Measurements from ENCODE around the gene MLLT6.
"Not testable (repeated sequence)": the region's sequence is repeated elsewhere in the genome, so short reads cannot be mapped to it uniquely, and the experiment has no call there.

MLLT6 gene

DNA sequence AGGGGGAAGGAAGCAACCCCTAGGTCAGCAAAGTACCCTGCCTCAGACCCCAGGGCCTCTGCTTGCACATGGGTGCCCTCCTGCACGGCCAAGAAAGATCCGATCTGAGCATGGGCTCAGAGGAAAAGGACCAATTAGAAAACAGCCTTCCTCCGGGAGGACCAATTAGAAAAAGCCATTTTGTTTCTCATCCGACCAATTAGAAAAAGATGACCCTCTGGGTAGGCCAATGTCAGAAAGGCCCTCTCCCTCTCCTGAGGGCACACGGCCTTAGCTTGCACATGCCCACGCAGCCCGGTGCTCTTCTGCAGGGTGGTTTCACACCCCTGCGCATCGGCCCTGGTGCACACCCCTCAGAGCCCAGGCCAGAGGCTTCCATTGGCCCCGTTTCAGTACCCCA, 20.0 kb downstream of the MLLT6 start:
- DNase-seq (ENCODE audit: low read depth in 2 of 3, low spot score in 2 of 3) = no peak

DNA sequence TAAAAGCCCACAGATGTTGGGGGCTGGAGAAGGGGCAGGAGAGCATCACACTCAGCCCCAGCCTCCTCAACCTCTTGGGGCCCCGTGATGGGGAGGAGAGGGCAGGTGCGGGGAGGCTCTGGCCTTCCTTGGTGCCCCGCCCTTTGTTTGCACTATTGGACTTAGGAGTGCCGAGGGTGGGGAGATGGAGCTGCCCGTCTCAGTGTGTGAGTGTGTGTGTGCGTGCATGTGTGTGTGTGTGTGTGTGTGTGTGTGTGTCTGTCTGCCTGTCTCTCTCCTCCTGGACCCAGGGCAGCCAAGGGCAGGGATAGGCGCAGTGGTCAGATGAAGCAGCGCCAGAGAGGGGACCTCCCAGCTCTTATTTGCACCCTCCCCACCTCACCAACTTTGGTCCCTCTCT, 21.1 kb downstream of the MLLT6 start:
- DNase-seq (ENCODE audit: low read depth in 2 of 3, low spot score in 2 of 3) = not testable (repeated sequence)

DNA sequence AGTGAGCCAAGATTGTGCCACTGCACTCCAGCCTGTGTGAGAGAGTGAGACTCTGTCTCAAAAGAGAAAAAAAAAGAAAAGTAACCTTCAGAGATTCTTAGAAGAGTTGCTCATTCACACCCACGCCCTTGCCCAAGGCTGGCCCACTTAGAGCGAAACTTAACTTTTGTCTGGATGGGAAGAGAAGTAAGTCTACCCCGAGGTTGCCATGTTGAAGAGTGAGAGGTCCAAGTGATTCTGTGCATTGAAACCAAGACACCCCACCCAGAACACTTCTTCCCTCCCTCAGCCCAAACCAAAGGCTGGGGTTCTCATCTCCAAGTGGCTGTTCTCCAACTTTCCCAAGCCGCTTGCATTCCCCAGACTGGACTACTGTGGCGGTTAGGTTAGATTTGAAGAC, 22.7 kb downstream of the MLLT6 start:
- DNase-seq (ENCODE audit: low read depth in 2 of 3, low spot score in 2 of 3) = peak in 2 of 3 experiments; percentile 55 to 70

DNA sequence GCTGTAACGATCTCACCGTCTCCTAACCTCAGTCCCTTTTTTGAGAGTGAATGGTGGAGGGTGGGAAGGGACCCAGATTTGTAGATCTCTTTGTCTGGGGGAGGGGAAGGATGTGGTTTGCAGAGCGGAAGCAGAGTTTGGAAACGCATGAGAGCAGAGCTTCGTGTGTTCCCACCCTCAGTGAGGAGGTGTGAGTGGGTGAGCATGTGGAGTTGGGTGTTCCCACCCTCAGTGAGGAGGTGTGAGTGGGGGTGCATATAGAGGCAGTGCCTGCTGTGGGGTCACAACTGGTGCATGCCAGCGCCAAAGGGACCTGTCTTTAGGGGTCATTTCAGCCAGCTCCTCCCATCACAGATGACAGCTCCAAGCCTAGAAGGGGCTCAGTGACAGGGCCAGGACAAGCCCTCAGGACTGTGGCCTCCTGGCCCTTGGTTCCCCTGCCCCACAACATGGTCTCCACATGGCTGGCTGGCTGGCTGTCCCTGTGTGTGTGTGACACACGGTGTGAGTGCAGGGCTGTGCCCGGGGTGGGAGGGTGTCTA, 23.3 kb downstream of the MLLT6 start:
- DNase-seq (ENCODE audit: low read depth in 2 of 3, low spot score in 2 of 3) = peak in 1 of 3 experiments; percentile 31

DNA sequence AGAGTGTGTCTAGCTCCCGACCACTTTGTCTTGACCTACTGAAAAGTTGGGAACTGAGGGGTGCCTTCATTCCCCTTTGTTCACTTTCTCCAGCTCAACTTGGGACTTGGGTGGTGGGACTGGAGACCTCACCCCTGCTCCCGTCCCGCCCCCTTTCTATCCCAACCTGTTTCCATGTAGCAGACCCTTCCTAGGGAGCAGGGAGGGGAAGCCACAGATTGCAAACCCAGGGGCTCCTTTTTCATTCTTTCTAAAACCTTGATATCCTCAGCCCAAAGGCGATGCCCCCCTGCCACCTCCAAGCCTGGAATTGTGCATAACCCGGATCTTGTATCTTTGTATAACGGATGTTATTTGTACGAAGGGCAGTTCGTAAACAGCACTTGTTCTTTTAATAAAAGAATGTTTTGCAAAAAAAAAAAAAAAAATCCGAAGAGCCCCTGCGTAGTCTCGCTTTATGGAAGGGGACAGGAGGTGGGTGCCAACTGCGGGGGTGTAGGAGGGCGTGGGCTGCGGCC, 24.4 kb downstream of the MLLT6 start:
- no peak for DNase-seq (ENCODE audit: low read depth in 2 of 3, low spot score in 2 of 3)

DNA sequence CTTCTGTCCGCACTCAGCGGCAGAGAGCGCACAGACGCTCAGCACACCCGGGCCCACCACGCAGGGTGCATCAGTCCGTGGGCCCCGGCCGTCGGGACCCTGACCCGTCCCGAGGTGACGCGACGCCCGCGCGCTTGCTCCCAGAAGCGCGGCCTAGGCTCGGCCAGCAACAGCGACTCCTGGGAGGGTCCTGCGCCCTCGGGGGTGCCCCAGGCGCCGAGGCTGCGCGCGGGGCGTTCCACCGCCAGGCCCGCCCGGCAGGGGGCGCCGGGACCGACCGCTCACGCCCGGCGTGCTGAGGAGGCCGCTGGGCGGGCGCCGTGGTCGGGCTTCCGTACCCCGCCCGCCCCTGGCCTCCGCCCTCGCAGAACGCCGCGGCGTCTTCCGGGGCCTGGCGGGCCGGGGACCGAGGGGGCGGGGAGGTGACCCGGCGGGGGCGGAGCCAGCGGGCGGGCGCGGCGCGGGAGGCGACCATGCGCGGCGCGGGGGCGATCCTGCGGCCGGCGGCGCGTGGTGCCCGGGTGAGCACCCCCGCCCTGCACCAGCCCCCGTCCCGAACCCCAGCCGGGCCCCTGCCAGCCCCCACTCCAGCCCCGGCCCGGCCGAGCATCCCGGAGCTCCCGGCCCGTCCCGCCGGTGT, 24.9 kb downstream of the MLLT6 start, which contains the start of gene CISD3:
CISD3 (plus strand) TSS at position 456 of the 640 bp plus-strand sequence; CDS start at position 474, 18 bp downstream.
- peak; percentile 70 to 83 (median 71) for DNase-seq (ENCODE audit: low read depth in 2 of 3, low spot score in 2 of 3)

DNA sequence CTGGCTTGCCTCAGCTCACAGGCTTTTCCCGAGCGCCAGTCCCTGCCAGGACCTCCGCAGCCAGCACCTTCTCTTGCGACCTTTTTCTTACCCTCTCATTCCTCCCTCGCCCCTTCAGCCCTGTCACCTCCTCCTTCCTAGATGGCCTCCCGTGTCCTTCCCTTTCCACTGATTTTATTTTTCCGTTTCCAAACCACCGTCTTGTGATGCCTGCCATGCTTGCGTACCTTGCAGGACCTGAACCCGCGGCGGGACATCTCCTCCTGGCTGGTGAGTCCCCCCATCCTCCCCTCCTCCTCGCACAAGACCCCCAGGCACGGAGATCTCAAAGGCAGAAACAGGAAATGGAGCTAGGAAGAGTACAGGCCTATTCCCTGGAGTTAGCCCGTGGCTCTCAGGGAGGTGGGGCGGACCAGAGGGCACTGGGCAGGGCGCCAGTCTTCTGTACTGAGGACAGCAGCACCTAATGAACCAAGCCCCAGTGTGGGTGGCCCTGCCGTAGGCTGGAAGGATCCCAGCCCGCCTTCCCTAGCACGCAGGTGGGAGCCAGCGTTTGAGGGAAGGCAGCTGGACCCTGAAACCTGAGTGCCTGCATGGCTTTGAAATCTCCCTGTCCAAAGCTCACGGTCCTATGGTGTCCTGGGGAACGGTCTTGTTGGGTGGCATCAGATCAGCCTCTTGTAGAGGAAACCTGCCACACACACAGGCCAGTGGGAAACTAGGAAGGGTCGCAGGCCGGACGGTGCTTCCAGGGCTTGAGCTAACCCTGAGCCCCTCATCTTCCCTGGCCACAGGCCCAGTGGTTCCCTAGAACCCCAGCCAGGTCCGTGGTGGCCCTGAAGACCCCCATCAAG, 25.7 kb downstream of the MLLT6 start:
- no peak for DNase-seq (ENCODE audit: low read depth in 2 of 3, low spot score in 2 of 3)

DNA sequence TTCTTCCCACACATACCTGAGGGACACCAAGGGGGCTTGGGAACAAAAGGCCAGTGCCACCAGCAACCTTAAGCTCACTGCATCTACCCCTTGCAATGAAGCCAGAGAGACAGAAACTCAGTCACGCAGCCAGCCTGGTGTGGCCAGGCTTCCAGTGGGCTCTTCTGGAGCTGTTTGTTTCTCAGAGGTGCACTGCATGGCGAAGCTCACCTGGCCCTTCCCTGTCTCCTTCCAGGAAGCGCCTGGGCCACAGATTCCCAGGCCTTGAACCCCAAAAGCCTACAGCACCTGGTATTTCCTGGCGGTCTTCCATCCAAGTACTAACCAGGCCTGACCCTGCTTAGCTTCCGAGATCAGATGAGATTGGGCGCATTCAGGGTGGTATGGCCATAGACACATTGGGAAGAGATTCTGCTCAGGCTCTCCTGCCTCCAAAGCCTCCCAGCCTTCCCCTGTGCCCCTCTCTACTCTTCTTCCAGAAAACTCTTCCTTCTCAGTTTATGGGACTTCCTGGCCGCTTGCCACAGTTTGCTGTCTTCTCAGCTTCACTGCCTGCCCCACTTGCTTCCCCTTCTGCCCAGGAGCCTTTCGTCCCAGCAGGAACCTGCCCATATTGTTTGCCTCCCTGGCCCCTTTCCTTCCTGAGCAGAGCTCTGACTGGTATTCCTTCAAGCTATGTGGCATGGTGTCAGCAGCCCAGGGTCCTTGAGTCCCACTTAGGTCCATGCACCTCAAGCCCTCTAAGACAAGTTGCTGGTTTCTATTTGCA, 26.6 kb downstream of the MLLT6 start:
- no peak for DNase-seq (ENCODE audit: low read depth in 2 of 3, low spot score in 2 of 3)

DNA sequence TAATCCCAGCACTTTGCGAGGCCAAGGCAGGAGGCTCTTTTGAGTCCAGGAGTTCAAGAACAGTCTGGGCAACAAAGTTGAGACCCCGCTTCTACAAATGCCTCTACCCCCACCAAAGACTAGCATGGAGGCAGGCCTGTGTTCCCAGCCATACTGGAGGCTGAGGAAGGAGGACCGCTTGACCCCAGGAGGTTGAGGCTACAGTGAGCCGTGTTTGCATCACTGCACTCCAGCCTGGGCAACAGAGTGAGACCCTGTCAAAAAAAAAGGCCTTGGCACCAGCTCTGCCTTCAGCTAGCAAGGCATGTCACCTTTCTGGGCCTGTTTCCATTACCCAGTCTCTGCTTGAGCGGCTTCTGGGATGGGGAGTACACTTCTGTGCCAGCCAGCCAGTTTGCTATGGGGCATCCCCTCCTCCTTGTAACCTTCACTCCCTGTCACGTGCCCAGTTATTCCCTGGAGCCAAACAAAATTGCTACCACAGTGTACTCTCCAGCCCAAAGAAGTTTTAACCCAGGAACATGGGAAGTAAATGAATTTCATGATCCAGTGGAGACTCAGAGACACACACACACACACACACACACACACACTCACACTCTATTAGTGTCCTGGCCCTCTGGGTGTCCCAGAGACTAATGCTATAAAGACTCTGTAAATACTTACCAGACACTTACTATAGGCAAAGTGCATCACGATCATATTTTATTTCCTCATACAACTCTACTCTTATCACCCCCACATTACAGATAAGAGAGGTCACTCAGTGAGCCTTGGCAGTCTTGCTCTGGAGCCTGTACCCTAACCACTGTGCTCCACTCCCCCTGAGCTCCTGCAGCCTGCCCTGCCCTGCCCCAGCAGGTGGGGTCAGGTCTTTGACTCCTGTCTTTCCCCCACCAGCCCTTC, 27.6 kb downstream of the MLLT6 start:
- DNase-seq (ENCODE audit: low read depth in 2 of 3, low spot score in 2 of 3) = no peak

DNA sequence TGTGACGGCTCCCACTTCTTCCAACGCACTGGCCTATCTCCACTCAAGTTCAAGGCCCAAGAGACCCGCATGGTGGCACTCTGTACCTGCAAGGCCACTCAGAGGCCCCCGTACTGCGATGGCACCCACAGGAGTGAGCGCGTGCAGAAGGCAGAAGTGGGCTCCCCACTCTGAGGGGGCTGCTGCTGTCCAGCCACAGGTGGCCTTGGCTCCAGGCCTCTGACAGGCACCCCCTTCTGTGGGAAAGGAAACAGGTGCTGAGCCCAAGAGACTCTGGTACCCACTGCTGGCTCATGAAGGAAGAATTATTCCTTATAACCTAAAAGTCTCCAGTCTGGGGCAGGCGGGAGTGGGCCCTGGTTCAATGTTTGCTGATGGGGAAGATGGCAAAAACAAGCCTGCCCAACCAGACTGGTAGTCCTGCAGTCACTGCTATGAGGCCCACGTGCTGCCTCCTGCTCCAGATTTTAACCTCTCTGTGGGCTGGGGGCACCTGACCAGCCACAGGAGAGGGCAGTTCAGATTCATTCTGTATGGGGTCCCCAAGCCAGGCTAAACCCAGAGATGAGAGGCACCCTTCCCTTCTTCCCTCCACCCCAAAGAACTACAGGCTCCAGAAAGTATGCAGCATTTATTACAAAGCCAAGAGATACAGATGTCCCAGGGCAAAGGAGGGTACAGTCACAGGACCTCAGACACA, 28.4 kb downstream of the MLLT6 start:
- no peak for DNase-seq (ENCODE audit: low read depth in 2 of 3, low spot score in 2 of 3)

DNA sequence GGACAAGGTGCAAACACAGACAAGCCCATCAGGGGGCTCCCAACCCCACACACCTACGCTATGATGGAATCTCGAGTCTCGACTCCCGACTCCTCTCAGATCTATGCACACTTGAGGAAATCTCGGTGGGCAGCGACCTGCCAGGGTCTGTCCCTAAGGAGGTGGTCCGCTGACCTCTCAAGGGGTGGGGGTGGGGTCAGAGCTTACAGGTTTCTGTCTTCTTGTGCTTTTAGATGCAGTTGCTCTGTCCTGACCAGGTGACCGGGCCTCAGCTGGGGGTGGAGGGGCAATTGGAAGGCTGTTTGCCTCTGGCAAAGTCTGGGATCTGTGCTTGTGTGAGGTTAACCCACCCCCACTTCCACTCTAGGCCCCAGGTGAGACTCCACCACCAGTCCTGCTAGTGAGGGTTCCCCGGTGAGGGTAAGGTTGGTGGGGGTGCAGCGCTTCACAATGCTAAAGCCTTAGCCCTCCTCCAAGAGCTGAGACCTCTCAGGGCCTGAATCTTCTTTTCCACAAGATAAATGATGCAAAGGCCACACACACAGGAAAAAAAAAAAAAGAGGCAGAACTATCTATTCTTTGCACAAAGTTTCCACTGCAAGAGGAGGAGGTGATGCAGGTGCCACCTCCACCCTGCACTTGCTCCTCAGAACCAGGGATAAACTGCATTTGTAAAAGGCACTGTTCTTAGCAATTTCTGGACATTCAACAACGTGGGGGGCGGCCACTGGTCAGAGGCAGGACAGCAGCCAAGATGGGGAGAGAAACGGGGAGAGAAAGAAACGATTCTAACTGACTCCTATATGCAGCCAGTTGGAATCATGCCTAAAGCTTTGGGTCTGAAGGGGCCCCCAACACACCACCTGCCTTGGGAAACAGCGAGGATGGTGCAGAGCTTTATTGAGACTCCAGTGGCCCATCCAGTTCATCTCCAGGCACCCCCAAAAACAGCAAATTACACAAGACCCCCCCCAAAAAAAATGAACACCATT, 29.2 kb downstream of the MLLT6 start:
- DNase-seq (ENCODE audit: low read depth in 2 of 3, low spot score in 2 of 3) = no peak

DNA sequence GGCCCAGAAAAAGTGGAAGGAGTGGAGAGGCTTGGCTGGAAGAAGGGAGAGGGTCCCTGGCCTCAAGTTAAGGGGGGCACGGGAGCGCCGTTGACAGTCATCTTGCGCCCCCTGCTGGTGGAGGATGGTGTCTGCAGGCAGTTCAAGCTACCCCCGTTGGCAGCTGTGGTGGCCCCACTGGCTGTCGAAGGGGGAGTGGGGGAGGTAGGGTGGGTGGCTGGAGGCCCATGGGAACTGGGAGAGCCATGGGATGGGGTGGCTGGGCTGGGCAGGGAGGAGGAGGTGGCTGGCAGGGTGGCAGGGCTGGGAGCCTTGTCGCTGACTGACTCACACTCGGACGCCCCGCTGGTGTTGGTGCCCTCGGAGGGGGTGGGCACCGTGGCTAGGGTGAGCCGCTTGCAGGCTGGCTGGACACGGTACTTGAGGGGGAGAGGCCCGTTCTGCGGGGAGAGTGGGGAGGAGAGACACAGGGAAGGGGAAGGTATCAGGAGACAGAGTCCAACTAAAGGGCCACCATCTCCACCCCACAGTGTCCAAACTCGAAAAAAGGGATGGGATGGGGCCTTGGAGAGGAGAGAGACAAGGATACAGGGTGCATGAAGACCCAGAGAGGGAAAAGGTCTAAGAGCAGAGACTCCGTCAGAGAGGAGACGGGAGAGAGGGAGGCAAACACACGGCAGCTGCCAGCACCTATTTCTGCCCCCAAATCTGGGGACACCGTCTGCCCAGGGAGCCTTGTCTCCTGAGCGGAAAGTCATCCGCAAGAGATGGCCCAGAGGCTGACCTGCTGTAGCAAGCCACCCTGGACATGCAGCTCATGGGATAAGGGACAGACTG, 30.3 kb downstream of the MLLT6 start:
- peak; percentile 46 to 92 (median 83) for DNase-seq (ENCODE audit: low read depth in 2 of 3, low spot score in 2 of 3)

DNA sequence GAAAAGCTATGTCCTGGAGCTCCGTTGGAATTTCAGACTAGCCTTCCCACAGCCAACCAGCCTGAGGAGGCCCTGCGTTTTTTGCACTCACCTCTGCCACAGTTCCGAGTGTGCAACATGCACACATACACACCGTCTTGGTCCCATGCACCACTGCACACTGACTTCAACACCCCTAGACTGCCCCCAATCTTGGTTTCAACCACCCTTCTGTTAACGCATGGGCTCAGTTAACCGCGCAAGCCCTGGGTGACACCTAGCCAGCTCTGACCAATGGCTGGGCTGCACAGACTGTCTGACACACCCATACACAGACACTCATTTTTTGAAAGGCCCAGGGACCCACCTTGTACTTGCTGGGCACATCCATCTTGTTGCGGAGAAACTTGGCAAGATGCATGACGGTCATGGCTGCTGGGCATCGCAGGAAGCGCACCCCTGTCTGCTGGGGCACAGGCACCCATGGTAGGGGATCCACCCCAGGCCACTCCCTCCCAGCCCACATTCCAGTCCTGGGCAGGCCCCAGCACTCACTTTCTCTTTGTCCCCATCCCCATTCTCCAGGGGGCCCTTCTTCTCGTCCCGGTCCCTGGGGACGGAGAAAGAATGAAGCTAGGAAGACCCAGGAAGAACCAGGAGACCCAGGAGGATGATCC, 33.1 kb downstream of the MLLT6 start:
- DNase-seq (ENCODE audit: low read depth in 2 of 3, low spot score in 2 of 3) = no peak

DNA sequence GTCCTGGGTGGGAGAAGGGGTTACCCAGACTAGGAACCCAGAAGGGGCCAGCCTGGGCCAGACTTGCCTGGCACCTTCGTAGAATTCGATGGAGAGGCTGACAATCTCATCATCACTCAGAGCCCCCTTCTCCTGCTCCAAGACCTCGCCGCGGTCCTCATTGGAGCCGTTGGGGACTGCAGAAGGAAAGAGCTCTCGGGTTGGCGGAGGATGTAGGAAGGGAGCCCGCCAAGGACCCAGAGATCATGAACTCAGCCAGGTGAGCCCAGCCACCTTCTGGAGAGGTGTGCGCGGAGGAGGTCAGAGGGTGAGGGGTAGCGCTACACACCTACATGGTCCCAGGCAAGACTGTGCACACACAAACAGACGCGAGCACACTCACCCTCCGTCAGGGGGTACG, 33.6 kb downstream of the MLLT6 start:
- no peak for DNase-seq (ENCODE audit: low read depth in 2 of 3, low spot score in 2 of 3)

DNA sequence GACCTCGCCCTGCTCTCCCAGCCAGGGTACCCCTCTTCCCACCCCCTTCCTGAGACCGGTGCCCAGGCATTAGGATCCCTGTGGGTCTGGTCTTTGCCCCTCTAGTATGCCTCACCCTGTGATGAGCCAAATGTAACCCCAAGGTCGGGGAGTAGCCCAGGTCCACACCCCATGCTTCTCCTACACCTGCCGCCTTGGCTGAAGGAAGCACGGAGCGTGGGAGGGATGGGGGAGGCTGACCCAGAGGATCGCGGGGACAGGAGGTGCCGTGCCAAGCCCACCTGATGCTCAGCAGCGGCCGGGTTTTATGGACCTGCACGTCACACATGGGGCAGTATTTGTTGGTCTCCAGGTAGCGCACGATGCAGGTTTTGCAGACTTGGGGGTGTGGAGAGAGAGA, 34.2 kb downstream of the MLLT6 start:
- DNase-seq (ENCODE audit: low read depth in 2 of 3, low spot score in 2 of 3) = no peak

DNA sequence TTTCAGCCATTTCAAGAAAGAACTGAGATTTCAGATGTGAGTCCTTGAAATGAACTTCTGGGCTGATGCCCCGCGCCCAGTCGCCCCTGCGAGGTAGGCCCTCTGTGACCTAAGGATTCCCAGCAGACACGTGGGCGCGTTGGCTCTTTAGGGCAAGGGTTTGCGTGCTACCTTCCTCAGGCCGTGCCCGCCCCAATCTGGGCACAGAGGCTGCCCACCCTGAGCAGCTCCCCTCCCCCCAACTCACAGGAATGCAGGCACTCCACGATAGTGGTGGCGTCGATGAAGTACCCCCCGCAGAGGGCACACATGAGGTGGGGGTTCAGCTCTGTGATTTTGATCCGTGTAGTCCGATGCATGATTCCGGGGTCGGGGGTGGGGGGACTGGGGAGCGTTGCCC, 35.0 kb downstream of the MLLT6 start:
- no peak for DNase-seq (ENCODE audit: low read depth in 2 of 3, low spot score in 2 of 3)

DNA sequence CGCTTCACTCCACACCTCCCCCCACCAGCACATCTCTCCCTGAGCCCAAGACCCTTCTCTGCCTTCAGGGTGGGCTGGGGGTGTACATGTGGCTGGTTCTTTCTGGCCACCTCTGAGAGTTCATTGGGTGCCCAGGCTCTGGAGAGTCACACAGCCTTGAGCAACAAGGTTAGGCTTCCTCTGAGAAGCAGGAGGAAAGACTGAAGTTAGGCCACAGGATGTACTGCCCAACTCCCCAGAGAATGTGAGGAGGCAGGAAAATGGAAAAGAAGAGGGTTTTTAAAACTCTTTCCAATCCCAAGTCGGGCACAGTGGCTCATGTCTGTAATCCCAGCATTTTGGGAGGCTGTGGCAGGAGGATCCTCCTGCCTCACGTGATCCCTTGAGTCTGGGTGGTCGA, 35.7 kb downstream of the MLLT6 start:
- DNase-seq (ENCODE audit: low read depth in 2 of 3, low spot score in 2 of 3) = no peak
